Upper lobe of left lung (tissue), 4 donors: Measurements from ENCODE around the gene LEMD2.

Experiments used
- POLR2AphosphoS5 ChIP-seq, 2 donors: sonication (generic); formaldehyde crosslinking; IDR thresholded peaks; one replicate each; pipeline ENCODE4 v1.5.1; 2017; ENCODE audit warnings: antibody characterized with exemption in 2 of 2
- TF ChIP-seq, protein P1 (sequence below), 6 experiments: fragments of 450-650 bp in 4 of 6; fragments of 200-600 bp in 2 of 6; sonication (generic) in 2 of 6; IDR thresholded peaks; one replicate each; pipeline ENCODE4 v1.5.1; 2016 to 2019; ENCODE audit warnings: antibody characterized with exemption in 6 of 6

DNA sequence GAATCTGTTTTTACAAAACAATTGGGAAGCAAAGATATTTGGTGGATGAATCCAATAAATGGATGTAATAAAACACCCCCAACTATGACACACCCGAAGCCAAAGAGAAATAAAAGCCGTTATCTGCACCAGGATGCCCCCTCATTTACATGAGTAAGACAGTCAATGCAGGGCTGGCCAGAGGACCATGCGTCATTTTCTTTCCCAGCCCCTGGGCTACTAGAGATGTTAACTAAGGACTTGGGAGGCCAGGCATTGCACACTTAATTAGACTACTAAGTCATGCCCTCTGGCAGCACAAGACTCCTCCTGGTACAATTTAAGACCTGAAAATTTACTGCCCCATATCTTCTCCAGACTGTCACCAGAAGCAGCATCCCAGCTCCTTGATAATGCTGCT is 3.2 kb downstream of the LEMD2 start:
- TF ChIP-seq, protein P1, sequence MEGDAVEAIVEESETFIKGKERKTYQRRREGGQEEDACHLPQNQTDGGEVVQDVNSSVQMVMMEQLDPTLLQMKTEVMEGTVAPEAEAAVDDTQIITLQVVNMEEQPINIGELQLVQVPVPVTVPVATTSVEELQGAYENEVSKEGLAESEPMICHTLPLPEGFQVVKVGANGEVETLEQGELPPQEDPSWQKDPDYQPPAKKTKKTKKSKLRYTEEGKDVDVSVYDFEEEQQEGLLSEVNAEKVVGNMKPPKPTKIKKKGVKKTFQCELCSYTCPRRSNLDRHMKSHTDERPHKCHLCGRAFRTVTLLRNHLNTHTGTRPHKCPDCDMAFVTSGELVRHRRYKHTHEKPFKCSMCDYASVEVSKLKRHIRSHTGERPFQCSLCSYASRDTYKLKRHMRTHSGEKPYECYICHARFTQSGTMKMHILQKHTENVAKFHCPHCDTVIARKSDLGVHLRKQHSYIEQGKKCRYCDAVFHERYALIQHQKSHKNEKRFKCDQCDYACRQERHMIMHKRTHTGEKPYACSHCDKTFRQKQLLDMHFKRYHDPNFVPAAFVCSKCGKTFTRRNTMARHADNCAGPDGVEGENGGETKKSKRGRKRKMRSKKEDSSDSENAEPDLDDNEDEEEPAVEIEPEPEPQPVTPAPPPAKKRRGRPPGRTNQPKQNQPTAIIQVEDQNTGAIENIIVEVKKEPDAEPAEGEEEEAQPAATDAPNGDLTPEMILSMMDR (IDR thresholded peaks at IDR 0.05) = no peak
- no peak for TF ChIP-seq POLR2AphosphoS5 (IDR thresholded peaks at IDR 0.05)
